Lung (tissue), 12 donors: Measurements from ENCODE around the gene ZNF527. TPM values are rescaled to one million over a fixed set of nuclear protein-coding genes. Genes with fewer than 3 reads are reported as not detected.
A peak's percentile ranks its signal among the peaks of the same experiment; 100 is the strongest.
"Not testable (repeated sequence)": the region's sequence is repeated elsewhere in the genome, so short reads cannot be mapped to it uniquely, and the experiment has no call there.

Experiments
- ATAC-seq: fragments of 200-7000 bp; cut with Tn5 transposase; one replicate; pipeline ENCODE4 v1.9.1; 2020; ENCODE audit warnings: moderate number of reproducible peaks; ENCODE audit not compliant: insufficient read depth, low FRiP score
- DNase-seq, 3 donors: peaks; one replicate each; pipeline ENCODE4 v3.0.0-alpha.2; 2013 to 2017
- H3K27ac ChIP-seq, 2 donors: one replicate each; pipeline ENCODE4 v1.5.1; 2013; ENCODE audit warnings: mild to moderate bottlenecking in 2 of 2, moderate library complexity in 2 of 2, control low read depth in 1 of 2, inconsistent platforms in 1 of 2, low read depth in 1 of 2, low read length in 1 of 2
- H3K27me3 ChIP-seq, 3 donors: one replicate each; pipeline ENCODE4 v1.5.1; 2013; ENCODE audit warnings: low read length in 2 of 3; ENCODE audit not compliant: control insufficient read depth in 3 of 3, insufficient read depth in 3 of 3
- H3K36me3 ChIP-seq, 4 donors: one replicate each; pipeline ENCODE4 v1.5.1; 2013; ENCODE audit warnings: low read length in 4 of 4, mild to moderate bottlenecking in 1 of 4, moderate library complexity in 1 of 4; ENCODE audit not compliant: control insufficient read depth in 4 of 4, insufficient read depth in 4 of 4
- H3K4me1 ChIP-seq, 5 donors: one replicate each; pipeline ENCODE4 v1.5.1; 2013; ENCODE audit warnings: low read length in 5 of 5, mild to moderate bottlenecking in 2 of 5, moderate library complexity in 1 of 5; ENCODE audit not compliant: control insufficient read depth in 5 of 5, insufficient read depth in 5 of 5
- H3K4me3 ChIP-seq: one replicate; pipeline ENCODE4 v1.5.1; 2013; ENCODE audit warnings: mild to moderate bottlenecking, control low read depth, moderate library complexity
- H3K9ac ChIP-seq, 2 donors: one replicate each; pipeline ENCODE4 v1.5.1; 2013; ENCODE audit warnings: low read length in 2 of 2, control low read depth in 1 of 2; ENCODE audit not compliant: insufficient read depth in 1 of 2
- H3K9me3 ChIP-seq, 4 donors: one replicate each; pipeline ENCODE4 v1.5.1; 2013; ENCODE audit warnings: low read length in 3 of 4, mild to moderate bottlenecking in 1 of 4, moderate library complexity in 1 of 4; ENCODE audit not compliant: control insufficient read depth in 4 of 4, insufficient read depth in 3 of 4
- WGBS, 2 donors: extraction: QIAGEN DNeasy Blood & Tissue Kit; methylation state at CpG; one replicate each; pipeline ENCODE4 v1.1.7; 2013; 5-methylcytosine and 5-hydroxymethylcytosine counted together
- polyA plus RNA-seq, 2 donors: library from polyadenylated mRNA; stranded (reverse); fragments of 200-250 nt; gene quantifications; one replicate each; pipeline ENCODE4 v1.2.1, GENCODE V29; 2013
- total RNA-seq, 2 donors: library from RNA; depleted of rRNA in 1 of 2; stranded (reverse); fragments of >200 nt in 1 of 2; gene quantifications; one replicate each; pipeline ENCODE4 v1.2.1, GENCODE V29; 2014 to 2021
- TF ChIP-seq, protein P1 (sequence below): IDR thresholded peaks from 2 replicates; pipeline ENCODE4 v1.5.1; 2012; ENCODE audit warnings: mild to moderate bottlenecking; ENCODE audit errors: control extremely low read depth, extremely low read depth
- donor health status: control.
- donor health status: control.
- donor health status: Bipolar disorder and iron deficiency.
- donor health status: healthy.
- donor health status: DM: yes; HTN: yes; CAD: no.

Gene ZNF527
- total and polyA plus RNA-seq, 4 donors: 1.8 to 9.2 (median 3.4) TPM

- Histone ChIP-seq H3K27me3 (no peaks in the 10 kb centered on the region), H3K9ac (no peak overlapping the region), H3K36me3 (peaks cover 24 to 40% (median 33%) of the 10 kb centered on the region in 4 donors), H3K4me1 (no peaks in the 10 kb centered on the region), H3K4me3 (no peak overlapping the region), H3K27ac (peak overlapping the region in 1 of 2 donors; percentile 23), H3K9me3 (peaks cover 0 to 41% (median 5%) of the 10 kb centered on the region in 4 donors)
- DNase-seq: peak in 1 of 3 donors; percentile 12
- ATAC-seq: no peak
- TF ChIP-seq, protein P1, sequence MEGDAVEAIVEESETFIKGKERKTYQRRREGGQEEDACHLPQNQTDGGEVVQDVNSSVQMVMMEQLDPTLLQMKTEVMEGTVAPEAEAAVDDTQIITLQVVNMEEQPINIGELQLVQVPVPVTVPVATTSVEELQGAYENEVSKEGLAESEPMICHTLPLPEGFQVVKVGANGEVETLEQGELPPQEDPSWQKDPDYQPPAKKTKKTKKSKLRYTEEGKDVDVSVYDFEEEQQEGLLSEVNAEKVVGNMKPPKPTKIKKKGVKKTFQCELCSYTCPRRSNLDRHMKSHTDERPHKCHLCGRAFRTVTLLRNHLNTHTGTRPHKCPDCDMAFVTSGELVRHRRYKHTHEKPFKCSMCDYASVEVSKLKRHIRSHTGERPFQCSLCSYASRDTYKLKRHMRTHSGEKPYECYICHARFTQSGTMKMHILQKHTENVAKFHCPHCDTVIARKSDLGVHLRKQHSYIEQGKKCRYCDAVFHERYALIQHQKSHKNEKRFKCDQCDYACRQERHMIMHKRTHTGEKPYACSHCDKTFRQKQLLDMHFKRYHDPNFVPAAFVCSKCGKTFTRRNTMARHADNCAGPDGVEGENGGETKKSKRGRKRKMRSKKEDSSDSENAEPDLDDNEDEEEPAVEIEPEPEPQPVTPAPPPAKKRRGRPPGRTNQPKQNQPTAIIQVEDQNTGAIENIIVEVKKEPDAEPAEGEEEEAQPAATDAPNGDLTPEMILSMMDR: no peak
- WGBS, 2 donors: 76 to 81% methylated on average over 1 of the region's 1 CpG
Observed at GRCh38 chr19:37361994-37362393, 8.9 kb upstream of the ZNF527 start.

DNA sequence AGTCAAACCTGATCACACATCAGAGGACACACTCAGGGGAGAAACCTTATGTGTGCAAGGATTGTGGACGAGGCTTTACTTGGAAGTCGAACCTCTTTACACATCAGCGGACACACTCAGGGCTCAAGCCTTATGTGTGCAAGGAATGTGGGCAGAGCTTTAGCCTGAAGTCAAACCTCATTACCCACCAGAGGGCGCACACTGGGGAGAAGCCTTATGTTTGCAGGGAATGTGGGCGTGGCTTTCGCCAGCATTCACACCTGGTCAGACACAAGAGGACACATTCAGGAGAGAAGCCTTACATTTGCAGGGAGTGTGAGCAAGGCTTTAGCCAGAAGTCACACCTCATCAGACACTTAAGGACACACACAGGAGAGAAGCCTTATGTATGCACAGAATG, 8.2 kb upstream of the ZNF527 start:
- H3K4me3 ChIP-seq: no peak overlapping the region
- TF ChIP-seq, protein P1: no peak
- H3K4me1 ChIP-seq: no peaks in the 10 kb centered on the region
- no peaks in the 10 kb centered on the region for H3K27me3 ChIP-seq
- ATAC-seq (no peak), DNase-seq (no peak)
- H3K9me3 ChIP-seq: peaks cover 0 to 43% (median 6%) of the 10 kb centered on the region in 4 donors
- no peak overlapping the region for H3K9ac ChIP-seq
- WGBS, 2 donors: 95 to 99% methylated on average over 6 of the region's 6 CpGs
- H3K27ac ChIP-seq: no peak overlapping the region
- peaks cover 22 to 39% (median 33%) of the 10 kb centered on the region in 4 donors for H3K36me3 ChIP-seq

GRCh38 chr19:37370386-37370879, 466 bp upstream of the ZNF527 start:
- Histone ChIP-seq H3K9me3 (peaks cover 0 to 14% (median 5%) of the 10 kb centered on the region in 4 donors), H3K36me3 (peaks cover 0 to 15% (median 7%) of the 10 kb centered on the region in 4 donors), H3K4me1 (peaks cover 0 to 11% (median 3%) of the 10 kb centered on the region in 5 donors), H3K9ac (peak overlapping the region; percentile 47 to 100), H3K4me3 (peak overlapping the region; percentile 68), H3K27ac (peak overlapping the region; percentile 72 to 81)
- WGBS, 2 donors: 12 to 14% methylated on average over 18 of the region's 18 CpGs
- ATAC-seq, H3K27me3 ChIP-seq, DNase-seq: not testable (repeated sequence)

DNA sequence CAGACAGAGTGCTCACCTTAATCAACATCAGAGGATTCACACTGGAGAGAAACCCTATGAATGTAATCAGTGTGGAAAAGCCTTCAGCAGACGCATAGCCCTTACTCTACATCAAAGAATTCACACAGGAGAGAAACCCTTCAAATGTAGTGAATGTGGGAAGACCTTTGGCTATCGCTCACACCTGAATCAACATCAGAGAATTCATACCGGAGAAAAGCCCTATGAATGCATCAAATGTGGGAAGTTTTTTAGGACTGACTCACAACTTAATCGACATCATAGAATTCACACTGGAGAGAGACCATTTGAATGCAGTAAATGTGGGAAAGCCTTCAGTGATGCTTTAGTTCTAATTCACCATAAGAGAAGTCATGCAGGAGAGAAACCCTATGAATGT, 18.3 kb downstream of the ZNF527 start:
- H3K9me3 ChIP-seq: peaks cover 27 to 46% (median 39%) of the 10 kb centered on the region in 4 donors
- no peak overlapping the region for H3K9ac ChIP-seq
- ATAC-seq (no peak), DNase-seq (no peak)
- WGBS, 2 donors: 98 to 99% methylated on average over 4 of the region's 4 CpGs
- TF ChIP-seq, protein P1: no peak
- no peaks in the 10 kb centered on the region for H3K4me1 ChIP-seq
- H3K27me3 ChIP-seq: no peaks in the 10 kb centered on the region
- H3K4me3 ChIP-seq: no peak overlapping the region
- peaks cover 11 to 67% (median 48%) of the 10 kb centered on the region in 4 donors for H3K36me3 ChIP-seq
- H3K27ac ChIP-seq: no peak overlapping the region

GRCh38 chr19:37391399-37391798, 20.5 kb downstream of the ZNF527 start:
- not testable (repeated sequence) for H3K9ac ChIP-seq, H3K27me3 ChIP-seq, H3K4me3 ChIP-seq, H3K27ac ChIP-seq, H3K4me1 ChIP-seq, ATAC-seq, DNase-seq
- H3K9me3 ChIP-seq: peaks cover 22 to 46% (median 35%) of the 10 kb centered on the region in 4 donors
- WGBS, 2 donors: 99 to 100% methylated on average over 6 of the region's 6 CpGs
- peaks cover 6 to 46% (median 31%) of the 10 kb centered on the region in 4 donors for H3K36me3 ChIP-seq
